GM08714 (cell line): ENCODE results near the gene TMEM235.

Experiments
- H3K4me3 ChIP-seq: fragments of 200-500 bp; sonication (Bioruptor generic); 2 replicates; pipeline ENCODE4 v1.5.1; 2014; ENCODE audit warnings: mild to moderate bottlenecking, low read length, inconsistent platforms
- ZNF274 ChIP-seq: IDR thresholded peaks from 2 replicates; pipeline ENCODE4 v1.6.1; 2012; ENCODE audit warnings: mild to moderate bottlenecking, low read depth, low read length

Gene TMEM235

GRCh38 chr17:78264590-78264989 lies 33.2 kb downstream of the TMEM235 start:
- no peak for TF ChIP-seq ZNF274
- no peak overlapping the region for H3K4me3 ChIP-seq

DNA sequence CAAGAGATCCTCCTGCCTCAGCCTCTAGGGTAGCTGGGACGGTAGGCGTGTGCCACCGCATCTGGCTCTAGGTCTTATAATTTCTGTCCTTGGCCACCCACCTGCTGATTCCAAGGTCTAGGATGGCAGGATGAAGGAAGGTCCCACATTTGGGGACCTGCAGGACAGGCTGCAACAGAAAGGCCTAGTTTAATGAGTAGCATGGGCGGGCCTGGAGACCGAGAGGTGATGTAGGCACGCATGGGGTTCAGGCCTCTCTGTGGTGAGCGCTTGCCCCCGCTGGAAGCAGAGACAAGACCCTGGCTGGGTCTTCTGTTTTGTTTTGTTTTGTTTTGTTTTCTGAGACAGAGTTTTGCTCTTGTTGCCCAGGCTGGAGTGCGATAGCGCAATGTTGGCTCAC lies 33.7 kb downstream of the TMEM235 start:
- no peak overlapping the region for H3K4me3 ChIP-seq
- TF ChIP-seq ZNF274, result no peak

- no peak overlapping the region for H3K4me3 ChIP-seq
- TF ChIP-seq ZNF274, result no peak
Measured at GRCh38 chr17:78266231-78266631, 34.8 kb downstream of the TMEM235 start.

DNA sequence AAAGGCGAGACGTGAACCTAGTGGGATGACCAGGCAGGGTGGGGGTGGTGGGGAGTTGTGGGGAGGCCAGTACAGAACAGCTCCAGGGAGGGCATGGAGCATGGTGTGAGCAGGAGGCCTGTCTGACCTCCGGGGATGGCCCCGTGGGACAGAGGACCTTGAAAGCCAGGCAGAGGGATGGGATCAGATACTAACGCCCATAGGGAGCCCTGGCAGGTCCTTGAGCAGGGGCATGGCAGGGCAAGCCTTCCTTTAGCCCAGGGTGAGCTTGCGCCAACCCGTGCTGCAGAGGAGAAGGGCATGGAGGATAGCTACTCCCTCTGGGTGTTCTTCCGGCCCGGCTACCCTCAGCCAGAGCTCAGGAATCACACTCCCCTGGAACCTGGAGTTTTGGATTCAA lies 35.3 kb downstream of the TMEM235 start:
- H3K4me3 ChIP-seq, result no peak overlapping the region
- no peak for TF ChIP-seq ZNF274

DNA sequence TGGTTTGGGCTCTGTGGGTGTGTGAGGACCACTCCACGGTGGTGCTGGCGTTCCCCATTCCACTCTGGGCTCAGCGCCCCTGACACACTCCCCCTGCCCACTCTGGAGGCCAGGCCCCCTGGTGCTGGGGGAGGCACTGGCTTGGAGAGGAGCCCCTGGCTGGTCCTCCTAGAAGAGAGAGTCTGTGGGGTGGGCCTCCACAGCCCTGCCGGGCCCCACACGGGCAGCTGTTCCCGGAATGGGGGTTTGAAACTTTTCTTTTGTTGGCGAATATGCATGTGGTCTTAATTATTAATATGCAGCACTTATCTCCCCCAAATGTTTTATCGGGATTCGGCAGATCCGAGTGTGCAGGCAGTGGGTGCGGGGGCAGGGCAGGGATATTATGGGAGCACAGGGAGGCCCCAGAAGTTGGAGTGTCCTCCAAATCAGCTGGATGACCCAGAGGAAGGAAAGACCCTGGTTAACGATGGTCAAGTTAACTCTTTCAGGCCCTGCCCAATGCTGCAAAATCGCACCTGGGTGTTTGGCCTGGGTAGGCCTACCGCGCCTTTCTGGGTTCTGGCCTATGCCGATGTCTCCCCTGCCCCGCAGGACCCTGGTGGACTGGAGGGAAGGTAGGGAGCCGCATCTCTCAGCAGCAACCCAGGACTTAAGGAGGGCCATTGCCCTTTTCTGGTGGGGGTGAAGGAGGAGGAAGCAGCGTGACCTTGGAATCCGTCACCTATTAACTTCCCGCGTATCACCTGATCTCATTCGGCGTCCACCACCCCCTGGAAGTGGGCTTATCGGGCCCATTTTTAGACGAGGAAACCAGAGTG lies 36.0 kb downstream of the TMEM235 start:
- TF ChIP-seq ZNF274, result no peak

DNA sequence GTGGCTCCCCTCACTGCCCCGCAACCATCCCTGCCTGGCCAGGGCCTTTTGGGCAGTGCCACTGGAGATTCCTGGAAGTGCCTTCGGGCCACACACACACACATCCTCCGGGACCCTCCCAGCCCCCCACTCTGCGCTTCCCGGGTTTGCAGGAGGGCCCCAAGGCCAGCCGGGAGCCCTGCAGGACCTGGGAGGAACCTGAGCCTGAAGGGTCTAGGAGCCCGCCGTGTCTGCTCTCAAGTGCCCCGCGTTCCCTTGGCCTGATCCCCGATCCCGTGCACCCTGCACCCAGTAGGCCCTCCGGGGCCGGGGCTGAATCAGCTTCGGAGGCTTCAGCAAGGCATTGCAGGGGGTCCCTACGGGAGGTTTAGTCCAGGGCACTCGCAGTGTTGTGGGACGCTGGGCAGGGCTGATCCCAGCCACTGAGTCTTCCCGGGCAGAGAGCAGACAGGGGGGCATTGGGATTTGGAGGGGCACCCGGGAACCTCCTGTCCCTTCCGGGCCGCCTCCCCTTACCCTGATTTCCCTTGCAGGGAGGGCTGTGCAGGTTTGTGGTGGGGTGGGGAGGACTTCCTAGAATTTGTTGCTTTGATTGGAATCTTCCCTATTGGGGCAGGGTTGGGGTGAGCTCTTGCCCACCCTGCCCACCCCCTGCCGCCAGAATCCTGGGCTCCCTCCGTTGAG lies 36.9 kb downstream of the TMEM235 start:
- H3K4me3 ChIP-seq, result no peak overlapping the region
- TF ChIP-seq ZNF274, result no peak

More for the DNA sequence above, 36.0 kb downstream of the TMEM235 start:
- no peak overlapping the region for H3K4me3 ChIP-seq

DNA sequence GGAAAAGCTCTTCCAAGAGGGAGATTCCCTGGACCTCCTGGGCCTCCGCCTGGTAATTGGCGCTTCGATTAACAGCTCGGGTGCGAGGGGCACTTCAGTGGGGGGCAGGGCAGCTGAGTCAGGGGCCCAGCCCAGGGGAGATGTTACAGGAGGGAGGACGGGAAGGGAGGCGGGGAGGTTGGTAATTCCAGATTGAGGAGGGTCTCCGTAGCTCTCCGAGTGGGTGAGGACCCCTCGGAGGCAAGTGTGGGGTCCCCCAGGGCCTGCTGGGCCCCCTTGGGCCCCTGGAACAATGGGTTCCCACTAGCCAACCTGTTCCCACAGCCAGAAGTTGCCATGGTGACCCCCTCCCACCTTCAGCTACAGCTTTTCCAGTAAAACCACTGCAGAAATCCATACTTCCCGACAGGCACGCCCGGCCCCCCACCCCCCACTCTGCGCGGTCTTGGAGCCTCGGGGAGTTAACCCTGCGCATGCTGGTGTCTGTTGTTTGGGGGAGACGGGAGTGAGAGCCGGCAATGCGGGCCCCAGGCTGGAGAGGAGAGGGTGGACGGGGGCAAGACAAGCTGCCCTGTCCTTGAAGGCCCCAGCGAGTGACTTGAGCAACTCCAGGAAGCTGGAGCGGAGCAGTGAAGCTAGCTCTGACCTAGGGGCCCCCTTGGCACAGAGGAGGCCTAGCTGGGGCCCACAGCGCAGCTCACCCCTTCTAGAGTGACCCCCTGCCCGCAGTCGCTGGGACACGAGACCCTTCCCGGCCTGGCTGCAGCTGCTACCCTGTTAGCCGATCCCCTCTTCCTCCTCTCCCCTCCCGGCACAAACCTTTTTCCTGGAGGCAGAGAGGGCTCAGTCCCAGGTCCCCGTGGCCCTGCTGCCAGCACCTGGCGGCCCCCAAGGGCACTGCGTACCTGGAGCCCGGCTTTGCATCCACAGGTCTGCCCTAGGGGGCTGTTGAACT lies 37.8 kb downstream of the TMEM235 start:
- no peak for TF ChIP-seq ZNF274
- H3K4me3 ChIP-seq, result no peak overlapping the region

GRCh38 chr17:78269955-78270381 lies 38.5 kb downstream of the TMEM235 start:
- no peak overlapping the region for H3K4me3 ChIP-seq
- no peak for TF ChIP-seq ZNF274

- TF ChIP-seq ZNF274, result no peak
- no peak overlapping the region for H3K4me3 ChIP-seq
Measured at GRCh38 chr17:78271419-78272170, 40.2 kb downstream of the TMEM235 start.

DNA sequence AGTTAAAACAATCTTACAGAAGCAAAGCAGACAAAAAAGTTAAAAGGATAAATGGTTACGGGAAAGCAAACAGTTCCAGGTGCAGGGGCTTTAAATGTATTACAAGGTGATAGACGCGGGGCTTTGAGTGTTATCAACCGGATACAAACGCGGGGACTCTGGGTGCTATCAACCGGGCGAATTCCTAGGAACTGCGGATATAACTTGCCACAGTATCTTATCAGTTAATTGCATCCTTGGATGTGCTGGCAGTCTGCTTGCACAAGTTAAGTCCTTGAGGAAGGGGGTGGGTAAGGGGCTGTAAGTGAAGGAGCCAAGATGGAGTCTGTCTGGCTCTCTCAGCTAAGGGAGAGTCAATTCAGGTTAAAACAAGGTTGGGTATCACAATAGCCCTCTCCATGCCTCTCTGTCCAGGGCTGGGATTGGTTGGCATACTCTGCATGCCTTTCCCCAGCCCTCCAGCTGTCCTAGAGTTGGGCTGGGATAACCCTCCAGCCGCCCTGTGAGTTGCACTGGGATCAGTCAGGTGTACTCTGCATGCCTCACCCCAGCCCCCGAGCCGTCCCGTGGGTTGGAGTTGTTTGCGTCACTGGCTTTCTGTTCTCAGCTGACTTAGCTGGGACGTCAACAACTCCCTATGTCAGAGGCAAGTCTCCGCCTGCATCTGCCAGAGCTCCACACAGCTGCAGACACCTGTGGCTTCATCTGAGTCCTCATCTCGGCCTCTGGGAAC lies 40.9 kb downstream of the TMEM235 start:
- H3K4me3 ChIP-seq, result no peak overlapping the region
- no peak for TF ChIP-seq ZNF274

DNA sequence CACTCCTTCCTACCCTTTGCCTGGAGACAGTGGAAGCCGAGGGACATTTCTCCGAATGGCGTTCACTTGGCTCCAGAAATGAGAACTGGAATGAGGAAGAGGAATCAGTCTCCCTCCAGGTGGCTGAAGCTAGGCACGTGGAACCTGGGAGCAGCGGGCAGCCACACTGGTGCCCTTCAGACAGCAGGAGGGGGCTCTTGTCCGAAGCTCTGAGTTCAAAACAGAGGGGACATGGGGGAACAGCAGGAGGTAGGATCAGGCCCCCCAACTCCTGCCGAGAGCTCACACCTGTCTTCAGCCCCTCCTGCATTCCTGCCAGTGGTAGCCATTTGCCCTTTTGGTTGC lies 41.5 kb downstream of the TMEM235 start:
- TF ChIP-seq ZNF274, result no peak
- H3K4me3 ChIP-seq, result no peak overlapping the region

DNA sequence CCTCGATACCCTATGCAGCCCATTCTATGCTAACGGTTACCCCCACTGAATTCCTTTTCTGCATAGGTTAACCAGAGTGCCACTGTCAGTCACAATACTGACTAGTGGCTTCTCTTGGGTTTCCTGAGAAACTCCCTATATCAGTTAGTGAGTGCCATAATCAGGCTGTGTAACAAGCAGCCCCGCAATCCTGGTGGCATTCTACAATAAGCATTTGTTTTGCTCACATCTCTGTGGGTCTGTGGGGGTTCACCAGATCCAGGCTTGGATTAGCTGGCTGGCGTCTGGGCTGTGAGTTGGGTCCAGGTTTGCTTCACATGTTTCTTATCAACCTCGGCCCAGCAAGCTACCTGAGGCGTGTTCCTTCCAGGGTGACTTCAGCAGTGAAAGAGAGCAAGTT lies 42.4 kb downstream of the TMEM235 start:
- no peak for TF ChIP-seq ZNF274
- H3K4me3 ChIP-seq, result no peak overlapping the region

DNA sequence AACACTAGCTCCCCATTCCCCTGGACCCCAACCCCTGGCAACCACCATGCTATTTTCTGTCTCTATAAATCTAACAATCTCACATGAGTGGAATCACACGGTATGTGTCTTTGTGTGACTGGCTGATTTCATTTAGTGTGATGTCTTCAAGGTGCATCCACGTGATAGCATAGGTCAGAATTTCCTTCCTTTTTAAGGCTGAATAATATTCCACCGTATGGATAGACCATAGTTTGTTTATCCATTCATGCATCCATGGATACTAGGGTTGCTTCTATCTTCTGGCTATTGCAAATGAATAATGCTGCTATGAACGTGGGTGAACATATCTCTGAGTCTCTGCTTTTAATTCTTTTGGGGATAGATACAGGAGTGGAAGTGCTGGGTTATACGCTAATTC lies 43.9 kb downstream of the TMEM235 start:
- no peak overlapping the region for H3K4me3 ChIP-seq
- no peak for TF ChIP-seq ZNF274
